Hippocampal formation (tissue), 2 donors: ENCODE data around the gene RNU1-2.
"Not testable (repeated sequence)": the region's sequence is repeated elsewhere in the genome, so short reads cannot be mapped to it uniquely, and the experiment has no call there.

Experiments used
- DNase-seq, 2 donors: peaks; one replicate each; lab custom pipeline; 2025; lab: John Stamatoyannopoulos, UW

The RNU1-2 gene

GRCh38 chr1:16895598-16896315, at the start of gene RNU1-2:
TSS of gene RNU1-2 (plus strand) at chr1:16895980.
- peak; percentile 81 to 87 for DNase-seq

- not testable (repeated sequence) for DNase-seq
These were observed 39.6 kb upstream of the RNU1-2 start for GRCh38 chr1:16856201-16856600.

- DNase-seq, result not testable (repeated sequence)
These were observed 36.4 kb upstream of the RNU1-2 start for GRCh38 chr1:16859167-16860041.

GRCh38 chr1:16860048-16860447, 35.7 kb upstream of the RNU1-2 start:
- not testable (repeated sequence) for DNase-seq

- not testable (repeated sequence) for DNase-seq
These were observed 33.9 kb upstream of the RNU1-2 start for GRCh38 chr1:16861832-16862245.

- DNase-seq, result not testable (repeated sequence)
These were observed 33.4 kb upstream of the RNU1-2 start for GRCh38 chr1:16862415-16862814.

GRCh38 chr1:16863024-16863423, 32.8 kb upstream of the RNU1-2 start:
- DNase-seq, result not testable (repeated sequence)

- DNase-seq, result not testable (repeated sequence)
These were observed 28.7 kb upstream of the RNU1-2 start for GRCh38 chr1:16866926-16867707.

GRCh38 chr1:16868787-16869186, 27.0 kb upstream of the RNU1-2 start:
- not testable (repeated sequence) for DNase-seq

- not testable (repeated sequence) for DNase-seq
These were observed 25.8 kb upstream of the RNU1-2 start for GRCh38 chr1:16869996-16870395.

GRCh38 chr1:16871171-16871570, 24.6 kb upstream of the RNU1-2 start:
- DNase-seq, result not testable (repeated sequence)

- DNase-seq, result peak in 1 of 2 donors; percentile 59
These were observed 23.4 kb upstream of the RNU1-2 start for GRCh38 chr1:16872152-16873075.

GRCh38 chr1:16873076-16873879, 22.5 kb upstream of the RNU1-2 start:
- peak; percentile 11 to 28 for DNase-seq

GRCh38 chr1:16874968-16875765, 20.6 kb upstream of the RNU1-2 start:
- DNase-seq, result not testable (repeated sequence)

GRCh38 chr1:16881742-16882141, 14.0 kb upstream of the RNU1-2 start:
- not testable (repeated sequence) for DNase-seq

- DNase-seq, result no peak
These were observed 12.8 kb upstream of the RNU1-2 start for GRCh38 chr1:16882986-16883385.

GRCh38 chr1:16884487-16884886, 11.3 kb upstream of the RNU1-2 start:
- DNase-seq, result not testable (repeated sequence)

GRCh38 chr1:16886860-16887605, 8.7 kb upstream of the RNU1-2 start:
- DNase-seq, result no peak
